C4-2B (cell line): ENCODE data around the gene TCP11.

Source experiments
- CTCF ChIP-seq: fragments of 450-650 bp; conservative IDR thresholded peaks from 2 replicates; pipeline ENCODE4 v1.5.1; 2017; ENCODE audit warnings: mild to moderate bottlenecking
- ZFX ChIP-seq: fragments of 450-650 bp; IDR thresholded peaks from 2 replicates; pipeline ENCODE4 v1.6.1; 2017

GRCh38 chr6:35089935-35090505 lies 51.1 kb downstream of the TCP11 start:
- TF ChIP-seq CTCF: no peak
- TF ChIP-seq ZFX: no peak
